OCI-LY3 (cell line): ENCODE measurements around the gene CD163.

Experiments
- CTCF ChIP-seq: fragments of 200-600, 300-600 bp; sonication (generic); IDR thresholded peaks from 2 replicates; pipeline ENCODE4 v1.5.1; 2014; ENCODE audit warnings: antibody characterized with exemption, low read length, low read depth
- EZH2phosphoT487 ChIP-seq: fragments of 200-600 bp; shearing (Covaris generic); IDR thresholded peaks from 2 replicates; pipeline ENCODE4 v1.6.1; 2018; ENCODE audit warnings: antibody characterized with exemption, mixed run types, low read depth

GRCh38 chr12:7448099-7448498 is 55.5 kb downstream of the CD163 start:
- TF ChIP-seq CTCF (no peak), EZH2phosphoT487 (no peak)
